Neural cell (in vitro differentiated cells): ENCODE data around the gene FBXO3. TPM values are rescaled to one million over a fixed set of nuclear protein-coding genes. Genes with fewer than 3 reads are reported as not detected.

Experiments used
- H2AFZ ChIP-seq: fragments of 200-600, 300-800 bp; sonication (generic), shearing (Covaris generic); 2 replicates; pipeline ENCODE4 v1.6.0; 2014; ENCODE audit warnings: low read depth, mild to moderate bottlenecking, antibody characterized with exemption, low read length, moderate library complexity
- H3F3A ChIP-seq: fragments of 200-600 bp; shearing (Covaris generic); 2 replicates; pipeline ENCODE4 v1.6.1; 2016; ENCODE audit warnings: mild to moderate bottlenecking, moderate library complexity, mixed read lengths, antibody characterized with exemption, low read length; ENCODE audit not compliant: insufficient read depth, poor library complexity, severe bottlenecking
- H3K27ac ChIP-seq: fragments of 200-600, 300-800 bp; sonication (generic), shearing (Covaris generic); 2 replicates; pipeline ENCODE4 v1.5.1; 2014; ENCODE audit warnings: mild to moderate bottlenecking, low read length, moderate library complexity
- H3K27me3 ChIP-seq: fragments of 300-800, 200-600 bp; sonication (generic), shearing (Covaris generic); 2 replicates; pipeline ENCODE4 v1.6.0; 2014; ENCODE audit warnings: mild to moderate bottlenecking, low read depth, low read length, moderate library complexity; ENCODE audit not compliant: insufficient read depth
- H3K36me3 ChIP-seq: fragments of 300-800, 200-600 bp; sonication (generic), shearing (Covaris generic); 2 replicates; pipeline ENCODE4 v1.5.1; 2014; ENCODE audit warnings: mild to moderate bottlenecking, antibody characterized with exemption, low read length, moderate library complexity; ENCODE audit not compliant: insufficient read depth
- H3K4me2 ChIP-seq: fragments of 300-800, 200-600 bp; sonication (generic), shearing (Covaris generic); 2 replicates; pipeline ENCODE4 v1.6.0; 2014; ENCODE audit warnings: mild to moderate bottlenecking, low read length
- H3K4me3 ChIP-seq: fragments of 300-800, 200-600 bp; sonication (generic), shearing (Covaris generic); 2 replicates; pipeline ENCODE4 v1.5.1; 2014; ENCODE audit warnings: mild to moderate bottlenecking, low read length, moderate library complexity
- H3K79me2 ChIP-seq: fragments of 200-600 bp; shearing (Covaris generic); replicated peaks from 2 replicates; pipeline ENCODE4 v1.6.0; 2014; ENCODE audit warnings: mild to moderate bottlenecking, low read length, moderate library complexity; ENCODE audit not compliant: insufficient read depth
- H3K9ac ChIP-seq: fragments of 300-800, 200-600 bp; sonication (generic), shearing (Covaris generic); 2 replicates; pipeline ENCODE4 v1.6.1; 2016; ENCODE audit warnings: mild to moderate bottlenecking, low read length, mixed read lengths
- H3K9me2 ChIP-seq: fragments of 200-600 bp; shearing (Covaris generic); 2 replicates; pipeline ENCODE4 v1.6.1; 2016; ENCODE audit warnings: mild to moderate bottlenecking, low read length, mixed read lengths; ENCODE audit not compliant: insufficient read depth
- H3K9me3 ChIP-seq: fragments of 200-600, 300-800 bp; sonication (generic), shearing (Covaris generic); 2 replicates; pipeline ENCODE4 v1.6.1; 2016; ENCODE audit warnings: mild to moderate bottlenecking, mixed run types, low read length, moderate library complexity, mixed read lengths
- H4K20me1 ChIP-seq: fragments of 200-600 bp; shearing (Covaris generic); 2 replicates; pipeline ENCODE4 v1.6.1; 2016; ENCODE audit warnings: mild to moderate bottlenecking, mixed run types; ENCODE audit not compliant: insufficient read depth
- EP300 ChIP-seq: fragments of 450-650 bp; conservative IDR thresholded peaks from 2 replicates; pipeline ENCODE4 v1.6.1; 2014; ENCODE audit warnings: antibody characterized with exemption, mild to moderate bottlenecking, moderate library complexity; ENCODE audit not compliant: poor library complexity, severe bottlenecking
- MXI1 ChIP-seq: fragments of 450-650 bp; conservative IDR thresholded peaks from 2 replicates; pipeline ENCODE4 v1.6.1; 2014; ENCODE audit warnings: antibody characterized with exemption, mild to moderate bottlenecking; ENCODE audit not compliant: poor library complexity, severe bottlenecking
- POLR2AphosphoS5 ChIP-seq: IDR thresholded peaks from 2 replicates; pipeline ENCODE4 v1.6.1; 2012
- RAD21 ChIP-seq: fragments of 450-650 bp; conservative IDR thresholded peaks from 2 replicates; pipeline ENCODE4 v1.6.1; 2014; ENCODE audit warnings: antibody characterized with exemption, mild to moderate bottlenecking, moderate library complexity
- SMC3 ChIP-seq: fragments of 450-650 bp; conservative IDR thresholded peaks from 2 replicates; pipeline ENCODE4 v1.6.1; 2014; ENCODE audit warnings: antibody characterized with exemption, mild to moderate bottlenecking, moderate library complexity; ENCODE audit not compliant: poor library complexity
- polyA plus RNA-seq: library from polyadenylated mRNA; depleted of rRNA; stranded (reverse); fragments of >200 nt; gene quantifications from 2 replicates; pipeline ENCODE4 v1.2.3, GENCODE V29; 2014
- TF ChIP-seq, protein P1 (sequence below): IDR thresholded peaks from 2 replicates; pipeline ENCODE4 v1.6.1; 2012; ENCODE audit warnings: borderline replicate concordance
- TF ChIP-seq, protein P2 (sequence below): fragments of 450-650 bp; IDR thresholded peaks from 2 replicates; pipeline ENCODE4 v1.5.1; 2014; ENCODE audit warnings: antibody characterized with exemption, mild to moderate bottlenecking, moderate library complexity; ENCODE audit not compliant: poor library complexity, severe bottlenecking

FBXO3 gene
- polyA plus RNA-seq, 1 donor from 2014 or later, result 115 TPM

DNA sequence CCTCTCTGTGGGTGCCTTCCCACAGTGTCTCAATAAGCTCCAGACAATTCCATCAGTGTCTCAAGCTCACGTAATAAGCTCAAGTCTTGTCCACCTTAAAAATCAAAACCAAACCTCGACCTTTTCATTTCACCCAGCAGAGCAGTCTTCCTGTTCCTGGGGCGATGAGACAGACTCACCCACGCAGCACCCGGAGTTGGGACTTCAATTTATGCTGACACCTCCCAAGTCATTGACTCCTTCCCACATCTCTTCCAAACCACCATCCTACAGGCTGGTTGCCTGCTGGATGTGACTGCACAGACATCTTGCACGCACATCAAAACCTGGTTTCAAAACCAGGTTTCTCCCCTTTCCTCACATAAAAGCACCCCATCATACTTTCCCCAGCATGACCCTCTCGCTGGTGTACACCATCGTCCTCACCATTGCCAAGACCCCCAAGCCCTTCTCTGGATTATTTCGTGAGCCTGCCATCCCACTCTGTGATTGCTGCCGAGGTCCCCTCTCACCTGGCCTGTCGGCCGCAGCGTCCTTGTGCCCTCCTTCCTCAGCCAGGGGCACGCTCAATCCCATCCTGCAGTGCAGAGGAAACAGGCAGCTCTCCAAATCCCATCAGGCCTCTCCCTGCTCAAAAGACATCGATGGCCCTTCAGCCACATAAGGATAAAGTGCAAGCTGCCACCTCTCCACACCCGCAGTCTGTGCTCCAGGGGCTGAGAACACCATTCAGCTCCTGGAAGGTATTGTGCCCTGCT lies 45.1 kb upstream of the FBXO3 start (continued):
- TF ChIP-seq, protein P1, sequence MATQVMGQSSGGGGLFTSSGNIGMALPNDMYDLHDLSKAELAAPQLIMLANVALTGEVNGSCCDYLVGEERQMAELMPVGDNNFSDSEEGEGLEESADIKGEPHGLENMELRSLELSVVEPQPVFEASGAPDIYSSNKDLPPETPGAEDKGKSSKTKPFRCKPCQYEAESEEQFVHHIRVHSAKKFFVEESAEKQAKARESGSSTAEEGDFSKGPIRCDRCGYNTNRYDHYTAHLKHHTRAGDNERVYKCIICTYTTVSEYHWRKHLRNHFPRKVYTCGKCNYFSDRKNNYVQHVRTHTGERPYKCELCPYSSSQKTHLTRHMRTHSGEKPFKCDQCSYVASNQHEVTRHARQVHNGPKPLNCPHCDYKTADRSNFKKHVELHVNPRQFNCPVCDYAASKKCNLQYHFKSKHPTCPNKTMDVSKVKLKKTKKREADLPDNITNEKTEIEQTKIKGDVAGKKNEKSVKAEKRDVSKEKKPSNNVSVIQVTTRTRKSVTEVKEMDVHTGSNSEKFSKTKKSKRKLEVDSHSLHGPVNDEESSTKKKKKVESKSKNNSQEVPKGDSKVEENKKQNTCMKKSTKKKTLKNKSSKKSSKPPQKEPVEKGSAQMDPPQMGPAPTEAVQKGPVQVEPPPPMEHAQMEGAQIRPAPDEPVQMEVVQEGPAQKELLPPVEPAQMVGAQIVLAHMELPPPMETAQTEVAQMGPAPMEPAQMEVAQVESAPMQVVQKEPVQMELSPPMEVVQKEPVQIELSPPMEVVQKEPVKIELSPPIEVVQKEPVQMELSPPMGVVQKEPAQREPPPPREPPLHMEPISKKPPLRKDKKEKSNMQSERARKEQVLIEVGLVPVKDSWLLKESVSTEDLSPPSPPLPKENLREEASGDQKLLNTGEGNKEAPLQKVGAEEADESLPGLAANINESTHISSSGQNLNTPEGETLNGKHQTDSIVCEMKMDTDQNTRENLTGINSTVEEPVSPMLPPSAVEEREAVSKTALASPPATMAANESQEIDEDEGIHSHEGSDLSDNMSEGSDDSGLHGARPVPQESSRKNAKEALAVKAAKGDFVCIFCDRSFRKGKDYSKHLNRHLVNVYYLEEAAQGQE, result no peak
- TF ChIP-seq MXI1, result no peak

DNA sequence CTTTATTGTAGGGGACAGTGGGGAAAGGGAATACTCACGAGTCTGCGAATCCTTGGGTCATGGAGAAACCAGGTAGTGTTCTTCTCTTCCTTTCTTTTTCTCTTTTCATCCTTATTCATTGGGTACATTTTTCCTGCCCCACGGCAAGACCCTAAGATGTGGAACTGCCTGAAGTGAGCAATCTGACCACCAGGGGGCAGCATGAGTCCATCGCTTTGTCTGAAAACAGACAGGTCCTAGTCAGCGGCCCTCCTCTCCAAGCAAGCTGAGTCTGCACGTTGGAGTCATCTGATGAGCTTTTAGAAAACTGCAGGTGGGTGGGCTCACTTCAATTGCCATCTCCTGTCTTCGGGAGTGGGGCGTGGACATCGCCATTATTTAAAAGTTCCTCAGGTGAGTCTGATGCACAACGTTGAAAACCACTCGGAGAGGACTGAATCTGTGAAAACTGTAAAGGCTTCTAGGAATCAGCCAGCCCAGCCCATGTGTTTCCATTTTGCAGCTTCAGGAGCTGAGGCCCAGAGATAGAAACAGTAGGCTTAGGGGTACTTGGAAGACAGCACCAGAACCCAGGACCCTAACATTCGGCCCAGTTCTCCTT lies 34.0 kb upstream of the FBXO3 start:
- Histone ChIP-seq H3K9me3 (no peaks in the 10 kb centered on the region), H4K20me1 (no peaks in the 10 kb centered on the region), H3F3A (no peaks in the 10 kb centered on the region), H3K4me2 (no peak overlapping the region), H3K27ac (no peak overlapping the region), H3K79me2 (no peaks in the 10 kb centered on the region), H3K27me3 (no peaks in the 10 kb centered on the region), H3K9ac (no peak overlapping the region), H3K36me3 (no peaks in the 10 kb centered on the region), H2AFZ (no peak overlapping the region), H3K9me2 (no peaks in the 10 kb centered on the region), H3K4me3 (no peak overlapping the region)
- TF ChIP-seq, protein P2, sequence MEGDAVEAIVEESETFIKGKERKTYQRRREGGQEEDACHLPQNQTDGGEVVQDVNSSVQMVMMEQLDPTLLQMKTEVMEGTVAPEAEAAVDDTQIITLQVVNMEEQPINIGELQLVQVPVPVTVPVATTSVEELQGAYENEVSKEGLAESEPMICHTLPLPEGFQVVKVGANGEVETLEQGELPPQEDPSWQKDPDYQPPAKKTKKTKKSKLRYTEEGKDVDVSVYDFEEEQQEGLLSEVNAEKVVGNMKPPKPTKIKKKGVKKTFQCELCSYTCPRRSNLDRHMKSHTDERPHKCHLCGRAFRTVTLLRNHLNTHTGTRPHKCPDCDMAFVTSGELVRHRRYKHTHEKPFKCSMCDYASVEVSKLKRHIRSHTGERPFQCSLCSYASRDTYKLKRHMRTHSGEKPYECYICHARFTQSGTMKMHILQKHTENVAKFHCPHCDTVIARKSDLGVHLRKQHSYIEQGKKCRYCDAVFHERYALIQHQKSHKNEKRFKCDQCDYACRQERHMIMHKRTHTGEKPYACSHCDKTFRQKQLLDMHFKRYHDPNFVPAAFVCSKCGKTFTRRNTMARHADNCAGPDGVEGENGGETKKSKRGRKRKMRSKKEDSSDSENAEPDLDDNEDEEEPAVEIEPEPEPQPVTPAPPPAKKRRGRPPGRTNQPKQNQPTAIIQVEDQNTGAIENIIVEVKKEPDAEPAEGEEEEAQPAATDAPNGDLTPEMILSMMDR, result peak; percentile 90
- TF ChIP-seq EP300, result no peak
- no peak for TF ChIP-seq POLR2AphosphoS5
- TF ChIP-seq RAD21, result peak; percentile 92
- TF ChIP-seq, protein P1, result no peak
- peak; percentile 92 for TF ChIP-seq SMC3
